Measurements from ENCODE around the gene FOXC1. TPM values are rescaled to one million over a fixed set of nuclear protein-coding genes. Genes with fewer than 3 reads are reported as not detected.

Gene FOXC1
- total and polyA plus RNA-seq, 2 donors (not counting 1 experiment from before 2014, with no cell fraction given) = 0.04 to 0.52 TPM

DNA sequence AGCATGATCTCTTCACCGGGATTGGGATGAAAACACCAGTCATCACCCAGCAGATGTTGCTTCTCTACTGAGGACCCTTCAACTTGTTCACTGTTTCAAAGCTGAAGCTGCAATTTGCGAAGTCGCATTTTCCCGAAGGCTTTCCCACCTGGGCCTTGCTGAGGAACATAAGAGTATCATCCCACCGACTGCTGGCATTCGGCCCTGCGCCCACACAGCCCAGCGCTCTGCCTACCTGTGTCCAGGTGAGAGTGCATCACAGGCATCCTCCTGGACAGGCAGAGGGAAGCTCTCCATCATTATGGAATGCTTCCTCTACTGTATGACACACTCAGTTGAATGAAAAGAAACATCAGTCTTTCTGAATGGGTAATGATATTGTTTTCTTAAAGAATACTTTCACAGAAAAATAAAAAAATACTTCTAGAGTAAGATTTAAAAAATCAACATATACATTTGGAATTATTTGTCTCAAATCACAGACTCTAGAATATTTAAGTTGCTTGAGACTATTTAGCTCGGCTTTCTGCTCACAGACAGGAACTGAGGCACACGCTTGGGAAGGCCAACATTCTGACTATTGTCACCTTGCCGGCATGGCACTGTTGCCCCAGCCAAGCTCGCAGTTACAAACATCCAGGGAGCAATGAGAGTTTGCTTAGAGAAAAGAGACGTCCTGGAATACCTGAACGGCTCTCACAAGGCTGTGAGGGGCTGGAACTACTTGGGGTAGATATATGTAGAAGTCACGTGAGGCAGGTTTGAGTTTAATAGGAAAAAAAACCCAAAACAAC, 48.7 kb downstream of the FOXC1 start:
- Mint-ChIP-seq H3K4me3 (no peak overlapping the region), H3K9me3 (ENCODE audit: insufficient read depth) (no peaks in the 10 kb centered on the region), H3K27me3 (peaks cover 9% of the 10 kb centered on the region), H3K4me1 (peaks cover 10% of the 10 kb centered on the region), H3K27ac (no peak overlapping the region)
- Histone ChIP-seq H3K4me2 (replicated peaks; ENCODE audit: low read depth, low read length, poor library complexity, severe bottlenecking) (no peak overlapping the region), H3K4me3 (ENCODE audit: control extremely low read depth in 1 of 5, extremely low read depth in 1 of 5, insufficient read depth in 1 of 5, low read depth in 2 of 5, low read length in 4 of 5) (no peak overlapping the region), H3K4me1 (ENCODE audit: control insufficient read depth in 2 of 2, insufficient read depth in 2 of 2, low read length in 2 of 2) (no peaks in the 10 kb centered on the region), H4K20me1 (ENCODE audit: control insufficient read depth, insufficient read depth, low read length, poor library complexity, severe bottlenecking) (no peaks in the 10 kb centered on the region), H3K36me3 (replicated peaks in 1 of 2; ENCODE audit: control extremely low read depth in 1 of 2, control insufficient read depth in 1 of 2, extremely low read depth in 1 of 2, insufficient read depth in 2 of 2, low read length in 1 of 2) (no peaks in the 10 kb centered on the region), H3K9ac (ENCODE audit: low read length) (no peak overlapping the region), H3K79me2 (ENCODE audit: control insufficient read depth, insufficient read depth, low read length) (no peaks in the 10 kb centered on the region), H3K27ac (ENCODE audit: low read length in 2 of 2) (no peak overlapping the region), H3K27me3 (replicated peaks in 1 of 4; ENCODE audit: control extremely low read depth in 1 of 4, control insufficient read depth in 3 of 4, insufficient read depth in 4 of 4, low read length in 3 of 4) (peaks cover 0 to 26% (median 0%) of the 10 kb centered on the region in 4 experiments), H3K9me3 (ENCODE audit: control extremely low read depth in 1 of 3, control insufficient read depth in 2 of 3, insufficient read depth in 1 of 3, low read length in 2 of 3) (peaks cover 0 to 2% (median 0%) of the 10 kb centered on the region in 3 donors), H2AFZ (ENCODE audit: insufficient read depth, low read depth, low read length, poor library complexity, severe bottlenecking) (no peak overlapping the region)
- TF ChIP-seq, protein P1, sequence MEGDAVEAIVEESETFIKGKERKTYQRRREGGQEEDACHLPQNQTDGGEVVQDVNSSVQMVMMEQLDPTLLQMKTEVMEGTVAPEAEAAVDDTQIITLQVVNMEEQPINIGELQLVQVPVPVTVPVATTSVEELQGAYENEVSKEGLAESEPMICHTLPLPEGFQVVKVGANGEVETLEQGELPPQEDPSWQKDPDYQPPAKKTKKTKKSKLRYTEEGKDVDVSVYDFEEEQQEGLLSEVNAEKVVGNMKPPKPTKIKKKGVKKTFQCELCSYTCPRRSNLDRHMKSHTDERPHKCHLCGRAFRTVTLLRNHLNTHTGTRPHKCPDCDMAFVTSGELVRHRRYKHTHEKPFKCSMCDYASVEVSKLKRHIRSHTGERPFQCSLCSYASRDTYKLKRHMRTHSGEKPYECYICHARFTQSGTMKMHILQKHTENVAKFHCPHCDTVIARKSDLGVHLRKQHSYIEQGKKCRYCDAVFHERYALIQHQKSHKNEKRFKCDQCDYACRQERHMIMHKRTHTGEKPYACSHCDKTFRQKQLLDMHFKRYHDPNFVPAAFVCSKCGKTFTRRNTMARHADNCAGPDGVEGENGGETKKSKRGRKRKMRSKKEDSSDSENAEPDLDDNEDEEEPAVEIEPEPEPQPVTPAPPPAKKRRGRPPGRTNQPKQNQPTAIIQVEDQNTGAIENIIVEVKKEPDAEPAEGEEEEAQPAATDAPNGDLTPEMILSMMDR (IDR thresholded peaks at IDR 0.05) = no peak
- no peak for TF ChIP-seq EZH2 (IDR thresholded peaks at IDR 0.05; ENCODE audit: borderline replicate concordance, insufficient read depth, low read depth, low read length, poor library complexity, severe bottlenecking)
- 97% methylated on average over 12 of the region's 15 CpGs for WGBS (ENCODE audit: insufficient coverage)
- CTCF ChIA-PET = interaction anchor here (0.6 kb wide), 1 partner anchor 66 kb away, joined by 4 read pairs; no protein-coding TSS in a partner anchor
- POLR2A ChIA-PET = no interaction called here
- DNase-seq (no peak), ATAC-seq (ENCODE audit: low read depth) (no peak)
- intact Hi-C loops (cut with micrococcal nuclease) = no loop called here

DNA sequence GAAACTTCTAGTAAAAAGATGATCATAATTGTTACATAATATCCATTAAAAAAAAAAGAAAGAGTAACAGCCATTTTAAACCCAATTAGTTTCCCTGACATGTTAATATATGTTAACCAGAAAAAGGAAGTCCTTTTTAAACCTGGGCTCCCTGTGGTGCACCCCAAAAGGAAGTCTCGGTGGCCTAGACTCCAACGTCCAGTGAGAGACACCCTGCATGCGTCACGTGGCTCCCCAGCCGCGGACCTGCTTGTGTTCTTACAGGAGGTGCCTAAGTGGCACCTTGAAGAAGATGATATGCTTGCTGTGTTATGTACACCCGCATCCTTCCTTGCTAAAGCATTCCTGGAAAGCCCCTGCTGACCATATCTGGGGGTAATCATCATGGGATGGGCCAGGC, 50.1 kb downstream of the FOXC1 start:
- no peak overlapping the region for H3K4me3 Mint-ChIP-seq
- Histone ChIP-seq H3K27me3 (replicated peaks in 1 of 4; ENCODE audit: control extremely low read depth in 1 of 4, control insufficient read depth in 3 of 4, insufficient read depth in 4 of 4, low read length in 3 of 4) (peaks cover 0 to 26% (median 0%) of the 10 kb centered on the region in 4 experiments), H3K79me2 (ENCODE audit: control insufficient read depth, insufficient read depth, low read length) (no peaks in the 10 kb centered on the region), H3K9me3 (ENCODE audit: control extremely low read depth in 1 of 3, control insufficient read depth in 2 of 3, insufficient read depth in 1 of 3, low read length in 2 of 3) (peaks cover 0 to 4% (median 0%) of the 10 kb centered on the region in 3 donors), H3K4me3 (ENCODE audit: control extremely low read depth in 1 of 5, extremely low read depth in 1 of 5, insufficient read depth in 1 of 5, low read depth in 2 of 5, low read length in 4 of 5) (no peak overlapping the region), H3K27ac (ENCODE audit: low read length in 2 of 2) (no peak overlapping the region), H2AFZ (ENCODE audit: insufficient read depth, low read depth, low read length, poor library complexity, severe bottlenecking) (no peak overlapping the region), H4K20me1 (ENCODE audit: control insufficient read depth, insufficient read depth, low read length, poor library complexity, severe bottlenecking) (no peaks in the 10 kb centered on the region), H3K36me3 (replicated peaks in 1 of 2; ENCODE audit: control extremely low read depth in 1 of 2, control insufficient read depth in 1 of 2, extremely low read depth in 1 of 2, insufficient read depth in 2 of 2, low read length in 1 of 2) (no peaks in the 10 kb centered on the region), H3K4me1 (ENCODE audit: control insufficient read depth in 2 of 2, insufficient read depth in 2 of 2, low read length in 2 of 2) (peaks cover 5 to 7% of the 10 kb centered on the region in 2 donors), H3K9ac (ENCODE audit: low read length) (no peak overlapping the region), H3K4me2 (replicated peaks; ENCODE audit: low read depth, low read length, poor library complexity, severe bottlenecking) (no peak overlapping the region)
- CTCF ChIA-PET = no interaction called here
- no peak for DNase-seq
- peaks cover 9% of the 10 kb centered on the region for H3K27me3 Mint-ChIP-seq
- no peak overlapping the region for H3K27ac Mint-ChIP-seq
- POLR2A ChIA-PET = no interaction called here
- intact Hi-C loops (cut with micrococcal nuclease) = no loop called here
- TF ChIP-seq EZH2 (IDR thresholded peaks at IDR 0.05; ENCODE audit: borderline replicate concordance, insufficient read depth, low read depth, low read length, poor library complexity, severe bottlenecking) = no peak
- TF ChIP-seq, protein P1 (IDR thresholded peaks at IDR 0.05) = no peak
- peaks cover 19% of the 10 kb centered on the region for H3K4me1 Mint-ChIP-seq
- WGBS (ENCODE audit: insufficient coverage) = 31% methylated on average over 3 of the region's 7 CpGs
- no peak for ATAC-seq (ENCODE audit: low read depth)
- no peaks in the 10 kb centered on the region for H3K9me3 Mint-ChIP-seq (ENCODE audit: insufficient read depth)

Measured in B cell (primary cell).